Measurements from ENCODE around the gene ACOXL. TPM values are rescaled to one million over a fixed set of nuclear protein-coding genes. Genes with fewer than 3 reads are reported as not detected.

ACOXL gene
- total and polyA plus RNA-seq, 9 of the 15 experiments (the other 6 are each of a cell fraction or from before 2014, with no cell fraction given): 0.31 to 0.56 TPM; not detected in 7

- Histone ChIP-seq H3K79me2 (ENCODE audit: control insufficient read depth, insufficient read depth, low read length) (no peaks in the 10 kb centered on the region), H3K36me3 (ENCODE audit: control insufficient read depth, insufficient read depth, low read length) (no peaks in the 10 kb centered on the region), H3K27me3 (ENCODE audit: control insufficient read depth in 2 of 2, insufficient read depth in 2 of 2, low read length in 2 of 2) (peaks cover 6 to 29% of the 10 kb centered on the region in 2 experiments; a peak in 3 of 5 replicates), H2AFZ (ENCODE audit: low read depth, low read length) (no peak overlapping the region), H3K4me2 (ENCODE audit: insufficient read depth, low read length) (no peak overlapping the region), H4K20me1 (replicated peaks; ENCODE audit: control insufficient read depth, insufficient read depth, low read length) (no peaks in the 10 kb centered on the region; the same call in 1 of the 2 replicates), H3K9me1 (ENCODE audit: control insufficient read depth, insufficient read depth, low read length) (no peaks in the 10 kb centered on the region), H3K9me3 (replicated peaks; ENCODE audit: control insufficient read depth, insufficient read depth, low read depth, low read length) (no peaks in the 10 kb centered on the region), H3K9ac (ENCODE audit: insufficient read depth in 1 of 2, low read depth in 2 of 2, low read length in 2 of 2) (no peak overlapping the region), H3K4me3 (no peak overlapping the region), H3K4me1 (replicated peaks in 1 of 2; ENCODE audit: control insufficient read depth in 2 of 2, insufficient read depth in 2 of 2, low read length in 2 of 2) (no peaks in the 10 kb centered on the region; a peak in 1 of 5 replicates), H3K27ac (ENCODE audit: extremely low read depth, low read depth, low read length) (no peak overlapping the region)
- intact Hi-C loops (cut with micrococcal nuclease) (loop anchor here (10.0 kb wide), 2 partner anchors 299 to 879 kb away; no protein-coding TSS in a partner anchor), in situ Hi-C loops (cut with MboI) (loop anchor here (25.0 kb wide), 1 partner anchor 896 kb away; no protein-coding TSS in a partner anchor)
- no TSS peak for BruUV-seq (replicated peaks)
- no peak for FAIRE-seq
- ChIA-PET POLR2A (no interaction called here), CTCF (ENCODE audit: low intra/inter-chr PET ratio) (no interaction called here)
- ATAC-seq: no peak
- whole genome bisulfite sequencing (ENCODE audit: insufficient coverage, low coverage, missing lambda C conversion rate): 0% methylated on average over 1 of the region's 1 CpG
- DNase-seq (ENCODE audit: extremely low read depth in 1 of 4, low spot score in 3 of 4): no peak
- no peak for TF ChIP-seq CBX5 (IDR thresholded peaks at IDR 0.05; ENCODE audit: borderline replicate concordance, low read depth)
- TF ChIP-seq ZNF224 (CRISPR knock-in tag; IDR thresholded peaks at IDR 0.05): no peak
- no peak for TF ChIP-seq ESRRA (IDR thresholded peaks at IDR 0.05; ENCODE audit: borderline replicate concordance, low read depth)
- no peak for TF ChIP-seq MYNN (IDR thresholded peaks at IDR 0.05)
- TF ChIP-seq MYNN (CRISPR knock-in tag; IDR thresholded peaks at IDR 0.05): no peak
- no peak for TF ChIP-seq ZMIZ1 (IDR thresholded peaks at IDR 0.05; ENCODE audit: low read depth in 2 of 2, low read length in 2 of 2)
- TF ChIP-seq ARID2 (IDR thresholded peaks at IDR 0.05): no peak
- no peak for TF ChIP-seq ZNF408 (CRISPR knock-in tag; IDR thresholded peaks at IDR 0.05; ENCODE audit: low read depth)
- no peak for TF ChIP-seq CREB1 (IDR thresholded peaks at IDR 0.05)
- no peak for TF ChIP-seq CREB1 (CRISPR knock-in tag; IDR thresholded peaks at IDR 0.05)
- TF ChIP-seq ZNF277 (CRISPR knock-in tag; IDR thresholded peaks at IDR 0.05; ENCODE audit: borderline replicate concordance): no peak
- TF ChIP-seq DACH1 (IDR thresholded peaks at IDR 0.05; ENCODE audit: partially characterized antibody): no peak
- TF ChIP-seq HIVEP1 (CRISPR knock-in tag; IDR thresholded peaks at IDR 0.05): no peak
- no peak for TF ChIP-seq KAT7 (CRISPR knock-in tag; IDR thresholded peaks at IDR 0.05; ENCODE audit: borderline replicate concordance)
- TF ChIP-seq SMAD3 (CRISPR knock-in tag; conservative IDR thresholded peaks at IDR 0.05): no peak
- no peak for TF ChIP-seq TCF7 (IDR thresholded peaks at IDR 0.05; ENCODE audit: borderline replicate concordance)
- TF ChIP-seq RBBP5 (IDR thresholded peaks at IDR 0.05; ENCODE audit: borderline replicate concordance, insufficient read depth, low read length, poor library complexity, severe bottlenecking): no peak
- TF ChIP-seq ASH1L (IDR thresholded peaks at IDR 0.05; ENCODE audit: borderline replicate concordance, low read depth, partially characterized antibody): no peak
- TF ChIP-seq ZNF41 (CRISPR knock-in tag; conservative IDR thresholded peaks at IDR 0.05): no peak
Observed at GRCh38 chr2:110815938-110816337, 83.6 kb downstream of the ACOXL start.

Data from K562 (cell line).